ENCODE results near the gene SIM1.

The SIM1 gene

GRCh38 chr6:100470422-100471120 is 5.8 kb upstream of the SIM1 start:
- Histone ChIP-seq H3K9ac (ENCODE audit: low read length) (no peak overlapping the region), H3K36me3 (replicated peaks; ENCODE audit: low read depth, low read length) (no peaks in the 10 kb centered on the region), H4K20me1 (ENCODE audit: insufficient read depth, low read length) (no peaks in the 10 kb centered on the region), H2AFZ (ENCODE audit: low read depth, low read length) (no peak overlapping the region), H3K27ac (ENCODE audit: low read length) (no peak overlapping the region), H3K4me3 (ENCODE audit: low read length) (no peak overlapping the region), H3K9me3 (ENCODE audit: insufficient read depth, low read length) (no peaks in the 10 kb centered on the region), H3K4me1 (ENCODE audit: low read length) (peaks cover 39% of the 10 kb centered on the region), H3K4me2 (ENCODE audit: low read length) (no peak overlapping the region), H3K27me3 (ENCODE audit: low read depth, low read length) (no peaks in the 10 kb centered on the region), H3K79me2 (ENCODE audit: low read length) (no peaks in the 10 kb centered on the region)
- TF ChIP-seq EZH2phosphoT487 (IDR thresholded peaks at IDR 0.05; ENCODE audit: low read depth) (no peak), CTCF (IDR thresholded peaks at IDR 0.05; ENCODE audit: low read depth, low read length) (no peak)

GRCh38 chr6:100469101-100469859 is 4.6 kb upstream of the SIM1 start:
- no peaks in the 10 kb centered on the region for H3K27me3 ChIP-seq (ENCODE audit: low read depth, low read length)
- H3K4me3 ChIP-seq (ENCODE audit: low read length), result no peak overlapping the region
- no peak overlapping the region for H3K27ac ChIP-seq (ENCODE audit: low read length)
- H3K4me1 ChIP-seq (ENCODE audit: low read length), result peaks cover 28% of the 10 kb centered on the region
- no peak overlapping the region for H3K9ac ChIP-seq (ENCODE audit: low read length)
- H3K4me2 ChIP-seq (ENCODE audit: low read length), result no peak overlapping the region
- no peaks in the 10 kb centered on the region for H3K9me3 ChIP-seq (ENCODE audit: insufficient read depth, low read length)
- no peak overlapping the region for H2AFZ ChIP-seq (ENCODE audit: low read depth, low read length)
- H4K20me1 ChIP-seq (ENCODE audit: insufficient read depth, low read length), result no peaks in the 10 kb centered on the region
- TF ChIP-seq EZH2phosphoT487 (IDR thresholded peaks at IDR 0.05; ENCODE audit: low read depth) (no peak), CTCF (IDR thresholded peaks at IDR 0.05; ENCODE audit: low read depth, low read length) (no peak)
- no peaks in the 10 kb centered on the region for H3K36me3 ChIP-seq (replicated peaks; ENCODE audit: low read depth, low read length)
- H3K79me2 ChIP-seq (ENCODE audit: low read length), result no peaks in the 10 kb centered on the region

- H2AFZ ChIP-seq (ENCODE audit: low read depth, low read length), result no peak overlapping the region
- H3K36me3 ChIP-seq (replicated peaks; ENCODE audit: low read depth, low read length), result no peaks in the 10 kb centered on the region
- H3K79me2 ChIP-seq (ENCODE audit: low read length), result no peaks in the 10 kb centered on the region
- H3K27ac ChIP-seq (ENCODE audit: low read length), result no peak overlapping the region
- H3K4me3 ChIP-seq (ENCODE audit: low read length), result no peak overlapping the region
- no peak overlapping the region for H3K9ac ChIP-seq (ENCODE audit: low read length)
- no peak overlapping the region for H3K4me2 ChIP-seq (ENCODE audit: low read length)
- no peaks in the 10 kb centered on the region for H3K9me3 ChIP-seq (ENCODE audit: insufficient read depth, low read length)
- TF ChIP-seq CTCF (IDR thresholded peaks at IDR 0.05; ENCODE audit: low read depth, low read length) (no peak), EZH2phosphoT487 (IDR thresholded peaks at IDR 0.05; ENCODE audit: low read depth) (no peak)
- peaks cover 17% of the 10 kb centered on the region for H3K4me1 ChIP-seq (ENCODE audit: low read length)
- H3K27me3 ChIP-seq (ENCODE audit: low read depth, low read length), result no peaks in the 10 kb centered on the region
- no peaks in the 10 kb centered on the region for H4K20me1 ChIP-seq (ENCODE audit: insufficient read depth, low read length)
Measured at GRCh38 chr6:100468016-100468622, 3.4 kb upstream of the SIM1 start.

Measured in OCI-LY3 (cell line).